Lower leg skin (tissue), 3 donors: ENCODE data around the gene SMOC1.

ENCODE experiments used
- CTCF ChIP-seq, 3 donors: fragments of 450-650 bp; IDR thresholded peaks; one replicate each; pipeline ENCODE4 v1.5.1; 2016; ENCODE audit warnings: antibody characterized with exemption in 3 of 3, mild to moderate bottlenecking in 3 of 3, moderate library complexity in 2 of 3
- POLR2A ChIP-seq, 2 donors: fragments of 450-650 bp; IDR thresholded peaks; one replicate each; pipeline ENCODE4 v1.6.1; 2016 to 2017; ENCODE audit warnings: antibody characterized with exemption in 2 of 2, mild to moderate bottlenecking in 1 of 2, moderate library complexity in 1 of 2

DNA sequence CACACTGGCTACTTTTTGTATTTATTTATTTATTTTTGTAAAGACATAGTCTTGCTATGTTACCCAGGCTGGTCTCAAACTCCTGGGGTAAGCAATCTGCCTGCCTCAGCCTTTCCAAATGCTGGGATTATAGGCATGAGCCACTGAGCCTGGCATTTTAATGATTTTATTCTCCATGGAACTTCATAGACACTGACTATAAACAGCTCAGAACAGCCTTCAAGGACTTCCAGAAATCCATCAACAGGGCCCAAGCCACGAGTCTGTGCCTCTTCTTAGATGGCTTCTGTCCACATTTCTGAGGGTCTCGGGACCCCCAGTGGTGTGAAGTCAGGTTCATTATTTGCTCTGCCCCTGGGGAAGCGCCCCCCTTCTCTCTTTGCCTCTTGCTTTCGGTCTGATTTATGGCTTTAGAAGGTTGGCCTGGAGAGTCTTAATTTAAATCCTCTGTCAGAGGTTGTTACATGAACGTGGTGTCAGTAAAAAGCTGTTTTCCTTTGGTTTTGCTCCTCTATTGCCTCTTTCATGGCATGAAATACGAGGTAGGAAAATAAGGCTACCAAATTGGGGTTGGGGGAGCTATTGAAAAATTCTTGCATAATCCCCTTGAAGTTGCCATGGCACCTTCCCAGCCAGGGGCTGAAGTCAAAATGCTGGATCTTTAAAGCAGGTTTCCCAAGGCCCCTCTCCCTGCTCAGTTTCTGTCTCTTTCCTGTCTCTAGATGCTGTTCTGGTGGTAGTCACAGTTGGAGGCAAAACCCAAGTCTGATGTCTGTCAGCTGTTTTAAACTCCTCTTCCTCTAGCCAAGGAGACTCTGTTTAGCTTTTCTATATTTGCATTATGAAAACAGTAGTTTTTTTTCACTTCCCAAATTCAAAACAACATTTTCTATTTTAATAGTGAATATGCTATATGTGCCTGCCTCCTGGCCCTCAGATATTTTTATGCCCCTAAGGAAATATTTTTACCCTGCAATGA lies 129.4 kb downstream of the SMOC1 start:
- TF ChIP-seq CTCF (IDR thresholded peaks at IDR 0.05) (no peak), POLR2A (IDR thresholded peaks at IDR 0.05) (no peak)
